Activated CD8-positive, alpha-beta memory T cell treated with anti-CD3 and anti-CD28 coated beads for 4 hours (primary cell): ENCODE measurements around the gene UCHL5.
"Not testable (repeated sequence)": the region's sequence is repeated elsewhere in the genome, so short reads cannot be mapped to it uniquely, and the experiment has no call there.

Experiments
- DNase-seq, 2 donors: peaks; one replicate each; pipeline ENCODE4 v3.0.0-alpha.2; 2020; ENCODE audit warnings: low read depth in 2 of 2

Gene UCHL5

GRCh38 chr1:193011406-193011805, 47.8 kb downstream of the UCHL5 start:
- no peak for DNase-seq

GRCh38 chr1:193009501-193009900, 49.7 kb downstream of the UCHL5 start:
- DNase-seq, result no peak

- no peak for DNase-seq
Observed at GRCh38 chr1:193005785-193006184, 53.4 kb downstream of the UCHL5 start.

- DNase-seq, result no peak
Observed at GRCh38 chr1:192998536-192998935, 60.6 kb downstream of the UCHL5 start.

- no peak for DNase-seq
Observed at GRCh38 chr1:192994141-192994540, 65.0 kb downstream of the UCHL5 start.

GRCh38 chr1:192993426-192994085, 65.6 kb downstream of the UCHL5 start:
- no peak for DNase-seq

- DNase-seq, result not testable (repeated sequence)
Observed at GRCh38 chr1:192986748-192987334, 72.3 kb downstream of the UCHL5 start.

- DNase-seq, result no peak
Observed at GRCh38 chr1:192986110-192986747, 72.9 kb downstream of the UCHL5 start.

- DNase-seq, result no peak
Observed at GRCh38 chr1:192984080-192984479, 75.1 kb downstream of the UCHL5 start.

GRCh38 chr1:192983349-192983980, 75.7 kb downstream of the UCHL5 start:
- peak in 1 of 2 donors; percentile 0 for DNase-seq

- no peak for DNase-seq
Observed at GRCh38 chr1:192980856-192981255, 78.3 kb downstream of the UCHL5 start.

- DNase-seq, result not testable (repeated sequence)
Observed at GRCh38 chr1:192980334-192980733, 78.8 kb downstream of the UCHL5 start.

GRCh38 chr1:192979542-192979941, 79.6 kb downstream of the UCHL5 start:
- no peak for DNase-seq

- no peak for DNase-seq
Observed at GRCh38 chr1:192978195-192978710, 80.9 kb downstream of the UCHL5 start.

GRCh38 chr1:192977089-192977706, 82.0 kb downstream of the UCHL5 start:
- DNase-seq, result no peak

GRCh38 chr1:192976576-192976975, 82.6 kb downstream of the UCHL5 start:
- DNase-seq, result no peak

- no peak for DNase-seq
Observed at GRCh38 chr1:192974701-192975100, 84.5 kb downstream of the UCHL5 start.

- DNase-seq, result no peak
Observed at GRCh38 chr1:192973988-192974387, 85.2 kb downstream of the UCHL5 start.

GRCh38 chr1:192973202-192973601, 86.0 kb downstream of the UCHL5 start:
- DNase-seq, result no peak

- DNase-seq, result no peak
Observed at GRCh38 chr1:192969091-192969490, 90.1 kb downstream of the UCHL5 start.

- DNase-seq, result no peak
Observed at GRCh38 chr1:192968323-192968722, 90.8 kb downstream of the UCHL5 start.

GRCh38 chr1:192967901-192968300, 91.3 kb downstream of the UCHL5 start:
- no peak for DNase-seq
